Heart left ventricle (tissue), 16 donors: ENCODE results near the gene HSD17B1. TPM values are rescaled to one million over a fixed set of nuclear protein-coding genes. Genes with fewer than 3 reads are reported as not detected.
"Not testable (repeated sequence)": the region's sequence is repeated elsewhere in the genome, so short reads cannot be mapped to it uniquely, and the experiment has no call there.

Experiments used
- ATAC-seq, 4 donors: fragments of 200-7000 bp; cut with Tn5 transposase; one replicate each; pipeline ENCODE4 v1.9.1; 2020 to 2022; ENCODE audit warnings: moderate library complexity in 4 of 4, mild to moderate bottlenecking in 3 of 4, moderate number of reproducible peaks in 1 of 4
- DNase-seq, 5 donors: peaks; one replicate each; pipeline ENCODE4 v3.0.0-alpha.2; 2020
- H3K27ac ChIP-seq, 12 donors: fragments of 200-600 bp; sonication (generic) in 4 of 12; one replicate each; pipeline versions ENCODE4 v1.5.0 to v1.8.0; 2016 to 2022; ENCODE audit warnings: mild to moderate bottlenecking in 2 of 12
- H3K27me3 ChIP-seq, 9 donors: fragments of 200-600 bp; sonication (generic) in 2 of 9; one replicate each; pipeline versions ENCODE4 v1.5.1 to v1.8.0; 2016 to 2022; ENCODE audit warnings: mild to moderate bottlenecking in 3 of 9
- H3K36me3 ChIP-seq, 9 donors: fragments of 200-600 bp; sonication (generic) in 2 of 9; one replicate each; pipeline versions ENCODE4 v1.5.0 to v1.8.0; 2018 to 2022; ENCODE audit warnings: mild to moderate bottlenecking in 2 of 9
- H3K4me1 ChIP-seq, 12 donors: fragments of 200-600 bp; sonication (generic) in 4 of 12; one replicate each; pipeline versions ENCODE4 v1.5.0 to v1.8.0; 2016 to 2022; ENCODE audit warnings: mild to moderate bottlenecking in 3 of 12
- H3K4me3 ChIP-seq, 12 donors: fragments of 200-600 bp; sonication (generic) in 4 of 12; one replicate each; pipeline versions ENCODE4 v1.5.0 to v1.8.0; 2017 to 2022; ENCODE audit warnings: mild to moderate bottlenecking in 9 of 12, moderate library complexity in 4 of 12
- H3K9me3 ChIP-seq, 12 donors: fragments of 200-600 bp; sonication (generic) in 4 of 12; one replicate each; pipeline versions ENCODE4 v1.5.0 to v1.8.0; 2016 to 2022; ENCODE audit warnings: mild to moderate bottlenecking in 1 of 12
- CTCF ChIP-seq, 12 donors: fragments of 200-600 bp; sonication (generic) in 4 of 12; IDR thresholded peaks; one replicate each; pipeline versions ENCODE4 v1.5.0 to v1.8.0; 2018 to 2022; ENCODE audit warnings: antibody characterized with exemption in 12 of 12, mild to moderate bottlenecking in 5 of 12
- POLR2A ChIP-seq, 2 donors: fragments of 450-650 bp; IDR thresholded peaks; one replicate each; pipeline ENCODE4 v1.6.1; 2017; ENCODE audit warnings: antibody characterized with exemption in 2 of 2, mild to moderate bottlenecking in 2 of 2, moderate library complexity in 2 of 2
- WGBS, 4 donors: extraction: QIAGEN DNeasy Blood & Tissue Kit in 2 of 4; methylation state at CpG; one replicate each; pipeline versions ENCODE4 v1.1.5 to v1.1.7; 2013 to 2018; 5-methylcytosine and 5-hydroxymethylcytosine counted together
- intact Hi-C, 10 donors: fragments of 100-400 bp; cut with DNase I; formaldehyde crosslinking; loops; one replicate each; pipeline versions ENCODE4 v1.11.1 to v1.14.2; 2022
- polyA plus RNA-seq, 2 donors: library from polyadenylated mRNA; stranded (reverse); fragments of 200-250 nt; gene quantifications; one replicate each; pipeline ENCODE4 v1.2.3, GENCODE V29; 2013
- total RNA-seq, 9 donors: library from RNA; depleted of rRNA in 2 of 9; stranded (reverse); fragments of >200 nt in 2 of 9; fragmentation: NEBNext Ultra II Directional in 3 of 9; extraction: Animal tissue kit (Norgen Biotek cat#: 25700) in 3 of 9; gene quantifications; one replicate each; pipeline versions ENCODE4 v1.1.0 to v1.2.4, GENCODE V29; 2016 to 2023
- donor health status: ischemic (EF 13 %, LVEDD 7.1; RV severe dilation, severe dysfunction).
- donor health status: healthy with polysubstance abuse.
- donor health status: DM: no; HTN: yes; CAD: no.
- donor health status: DM: no; HTN: no; CAD: no.
- donor health status: ischemic (EF 25% LVEDD 6.9; RV normal size, moderate dysfunction).
- donor health status: ischemic (EF 25% LVEDD 5.7; RV mildly dilated, moderate dysfunction).
- donor health status: healthy.
- donor health status: DM: yes; HTN: yes; CAD: no.
- donor health status: ischemic (EF 35%, LVEDD 5.7; RV mildly dilated, moderate dysfunction).
- donor health status: nonischemic (EF 11% LVEDD 7.7; RV severe dilation, severe dysfunction).
- donor health status: DM: yes; HTN: yes; CAD: no.
- donor health status: PGD.
- donor health status: ischemic (EF 29% LVEDD 5.4; RV normal size, mild dysfunction).
- donor health status: nonischemic (EF 23%, LVEDD 6.1; RV moderate dilation, normal function).

Gene HSD17B1
- total and polyA plus RNA-seq, 11 donors: 0.32 to 1.8 (median 1.1) TPM; not detected in 1

GRCh38 chr17:42537156-42537805 lies 15.4 kb upstream of the HSD17B1 start:
- peak overlapping the region in 11 of 12 donors; percentile 75 to 97 (median 87) for H3K27ac ChIP-seq
- no peaks in the 10 kb centered on the region for H3K27me3 ChIP-seq
- H3K36me3 ChIP-seq: peaks cover 0 to 41% (median 31%) of the 10 kb centered on the region in 9 donors
- no peaks in the 10 kb centered on the region for H3K9me3 ChIP-seq
- DNase-seq: peak in 1 of 5 donors; percentile 26
- no peak for TF ChIP-seq CTCF (IDR thresholded peaks at IDR 0.05)
- no peak for TF ChIP-seq POLR2A (IDR thresholded peaks at IDR 0.05)
- peaks cover 9 to 29% (median 17%) of the 10 kb centered on the region in 12 donors for H3K4me1 ChIP-seq
- ATAC-seq: peak in 2 of 4 donors; percentile 1 to 2
- WGBS, 4 donors: 85 to 91% (median 88%) methylated on average over 24 to 31 of the region's 31 CpGs
- intact Hi-C loops: no loop called here
- peak overlapping the region in 11 of 12 donors; percentile 57 to 81 (median 72) for H3K4me3 ChIP-seq

- TF ChIP-seq CTCF (IDR thresholded peaks at IDR 0.05) (no peak), POLR2A (IDR thresholded peaks at IDR 0.05) (no peak)
- intact Hi-C loops: no loop called here
- Histone ChIP-seq H3K4me1 (peaks cover 9 to 29% (median 17%) of the 10 kb centered on the region in 12 donors), H3K36me3 (peaks cover 0 to 48% (median 37%) of the 10 kb centered on the region in 9 donors), H3K9me3 (no peaks in the 10 kb centered on the region), H3K27me3 (no peaks in the 10 kb centered on the region), H3K4me3 (no peak overlapping the region), H3K27ac (no peak overlapping the region)
- no peak for ATAC-seq
- DNase-seq: no peak
- WGBS, 4 donors: 93 to 99% (median 97%) methylated on average over 5 of the region's 5 CpGs
Measured at GRCh38 chr17:42537826-42538451, 14.8 kb upstream of the HSD17B1 start.

GRCh38 chr17:42538482-42538881 lies 14.2 kb upstream of the HSD17B1 start:
- DNase-seq (no peak), ATAC-seq (no peak)
- TF ChIP-seq CTCF (IDR thresholded peaks at IDR 0.05): no peak
- TF ChIP-seq POLR2A (IDR thresholded peaks at IDR 0.05): no peak
- no peak overlapping the region for H3K27ac ChIP-seq
- intact Hi-C loops: no loop called here
- WGBS, 4 donors: 93 to 96% (median 95%) methylated on average over 14 of the region's 14 CpGs
- peaks cover 0 to 53% (median 43%) of the 10 kb centered on the region in 9 donors for H3K36me3 ChIP-seq
- no peaks in the 10 kb centered on the region for H3K27me3 ChIP-seq
- peaks cover 9 to 29% (median 17%) of the 10 kb centered on the region in 12 donors for H3K4me1 ChIP-seq
- H3K9me3 ChIP-seq: no peaks in the 10 kb centered on the region
- H3K4me3 ChIP-seq: no peak overlapping the region

GRCh38 chr17:42540558-42540957 lies 12.2 kb upstream of the HSD17B1 start:
- H3K27me3 ChIP-seq, H3K9me3 ChIP-seq, DNase-seq, ATAC-seq, H3K27ac ChIP-seq, H3K4me3 ChIP-seq, intact Hi-C loops: not testable (repeated sequence)
- Histone ChIP-seq H3K36me3 (peaks cover 0 to 67% (median 50%) of the 10 kb centered on the region in 9 donors), H3K4me1 (peaks cover 7 to 23% (median 11%) of the 10 kb centered on the region in 12 donors)
- 87 to 94% (median 91%) methylated on average over 4 of the region's 4 CpGs for WGBS, 4 donors
